Left renal cortex interstitium (tissue), 4 donors: ENCODE measurements around the gene GDF15. TPM values are rescaled to one million over a fixed set of nuclear protein-coding genes. Genes with fewer than 3 reads are reported as not detected.
A peak's percentile ranks its signal among the peaks of the same experiment; 100 is the strongest.
"Not testable (repeated sequence)": the region's sequence is repeated elsewhere in the genome, so short reads cannot be mapped to it uniquely, and the experiment has no call there.

Experiments
- DNase-seq, 4 donors: peaks; one replicate each; pipeline ENCODE4 v3.0.0-alpha.2; 2013; ENCODE audit warnings: low read depth in 4 of 4, low spot score in 2 of 4, missing footprints in 1 of 4
- polyA plus RNA-seq, 4 donors: library from polyadenylated mRNA; unstranded; fragments of 120-200 nt; gene quantifications; one replicate each; pipeline ENCODE4 v1.2.1, GENCODE V29; 2013; ENCODE audit not compliant: insufficient read length in 4 of 4

The GDF15 gene
- polyA plus RNA-seq, 4 donors, result 5.5 to 19.2 (median 8.2) TPM

DNA sequence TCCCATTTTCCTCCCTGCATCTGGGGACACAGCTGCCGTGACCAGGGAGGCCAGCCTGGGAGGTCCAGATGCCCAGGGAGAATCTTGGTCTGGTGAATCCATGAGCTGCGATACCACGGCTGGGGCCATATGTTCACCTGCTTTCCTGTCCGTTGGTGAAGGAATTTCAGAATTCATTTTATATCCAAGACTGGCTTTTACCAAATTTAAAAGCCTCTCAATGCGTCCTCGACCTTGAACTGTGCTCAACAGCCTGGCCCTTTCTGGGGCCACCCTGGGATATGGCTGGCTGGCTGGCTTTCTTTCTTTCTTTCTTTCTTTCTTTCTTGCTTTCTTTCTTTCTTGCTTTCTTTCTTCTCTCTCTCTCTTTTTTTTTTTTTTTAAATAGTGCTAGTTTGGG, 22.2 kb upstream of the GDF15 start:
- DNase-seq, result no peak

DNA sequence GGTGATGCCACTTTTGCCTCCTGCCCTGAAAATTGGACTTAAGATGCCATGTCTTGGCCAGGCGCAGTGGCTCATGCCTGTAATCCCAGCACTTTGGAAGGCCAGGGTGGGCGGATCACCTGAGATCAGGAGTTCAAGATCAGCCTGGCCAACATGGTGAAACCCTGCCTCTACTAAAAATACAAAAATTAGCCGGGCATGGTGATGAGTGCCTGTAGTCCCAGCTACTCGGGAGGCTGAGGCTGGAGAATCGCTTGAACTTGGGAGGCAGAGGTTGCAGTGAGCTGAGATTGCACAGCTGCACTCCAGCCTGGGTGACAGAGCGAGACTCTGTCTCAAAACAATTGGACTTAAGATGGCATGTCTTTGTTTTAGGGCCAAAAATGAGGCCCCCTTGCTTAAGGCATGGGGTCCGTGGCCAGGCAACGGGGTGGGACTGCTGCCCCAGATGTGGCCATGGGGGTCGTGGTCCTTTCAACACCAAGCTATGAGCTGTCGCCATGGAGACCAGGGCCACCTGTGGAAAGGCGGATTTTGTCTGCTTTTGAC, 21.6 kb upstream of the GDF15 start:
- DNase-seq, result not testable (repeated sequence)

DNA sequence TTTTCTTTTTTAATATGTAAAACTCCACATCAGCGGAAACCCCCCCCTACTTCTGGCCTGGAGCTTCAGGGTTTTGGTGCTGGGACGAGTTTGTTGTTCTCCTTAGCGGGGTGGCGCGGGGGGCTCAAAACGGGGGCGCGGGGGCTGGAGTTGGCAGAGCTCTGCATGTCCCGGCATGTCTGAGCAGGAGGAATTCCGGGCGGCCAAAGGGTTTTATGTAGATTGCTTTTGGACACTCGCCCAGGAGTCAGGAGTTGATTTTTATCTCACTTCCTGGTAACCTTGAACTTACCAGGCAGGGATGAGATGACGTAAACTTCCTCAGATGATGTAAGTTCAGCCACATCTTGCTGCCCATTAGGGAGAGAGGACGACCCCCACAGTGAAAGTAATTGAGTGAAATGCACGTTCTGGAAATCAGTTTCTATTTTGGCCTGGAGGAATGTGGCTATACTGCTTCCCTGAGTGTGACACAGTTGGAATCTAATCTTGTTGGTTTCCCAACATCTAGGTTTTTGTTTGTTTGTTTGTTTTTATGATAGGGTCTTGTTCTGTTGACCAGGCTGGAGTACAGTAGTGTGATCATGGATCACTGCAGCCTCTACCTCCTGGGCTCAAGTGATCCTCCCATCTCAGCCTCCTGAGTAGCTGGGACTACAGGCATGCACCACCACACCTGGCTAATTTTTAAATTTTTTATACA, 21.0 kb upstream of the GDF15 start:
- DNase-seq, result peak; percentile 64 to 85 (median 78)

DNA sequence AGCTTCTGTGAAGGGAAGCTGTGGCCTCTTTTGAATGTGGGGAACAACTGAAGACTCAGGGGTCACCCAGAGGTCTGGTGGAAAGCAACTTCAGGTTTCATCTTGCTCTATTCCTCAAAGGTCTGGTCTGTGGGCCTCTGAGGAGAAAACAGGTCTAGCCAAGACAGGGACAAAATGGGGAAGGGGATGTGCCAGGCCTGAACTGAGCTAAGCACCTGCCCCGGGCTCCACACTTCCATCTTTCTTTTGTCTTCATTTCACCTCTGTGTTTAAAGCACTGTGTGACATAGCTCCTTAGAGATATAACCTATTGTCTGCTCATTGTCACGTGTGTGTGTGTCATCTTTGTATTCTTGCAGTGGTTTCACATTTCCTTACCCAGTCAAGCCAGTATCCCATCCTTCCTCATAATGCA, 19.9 kb upstream of the GDF15 start:
- no peak for DNase-seq

DNA sequence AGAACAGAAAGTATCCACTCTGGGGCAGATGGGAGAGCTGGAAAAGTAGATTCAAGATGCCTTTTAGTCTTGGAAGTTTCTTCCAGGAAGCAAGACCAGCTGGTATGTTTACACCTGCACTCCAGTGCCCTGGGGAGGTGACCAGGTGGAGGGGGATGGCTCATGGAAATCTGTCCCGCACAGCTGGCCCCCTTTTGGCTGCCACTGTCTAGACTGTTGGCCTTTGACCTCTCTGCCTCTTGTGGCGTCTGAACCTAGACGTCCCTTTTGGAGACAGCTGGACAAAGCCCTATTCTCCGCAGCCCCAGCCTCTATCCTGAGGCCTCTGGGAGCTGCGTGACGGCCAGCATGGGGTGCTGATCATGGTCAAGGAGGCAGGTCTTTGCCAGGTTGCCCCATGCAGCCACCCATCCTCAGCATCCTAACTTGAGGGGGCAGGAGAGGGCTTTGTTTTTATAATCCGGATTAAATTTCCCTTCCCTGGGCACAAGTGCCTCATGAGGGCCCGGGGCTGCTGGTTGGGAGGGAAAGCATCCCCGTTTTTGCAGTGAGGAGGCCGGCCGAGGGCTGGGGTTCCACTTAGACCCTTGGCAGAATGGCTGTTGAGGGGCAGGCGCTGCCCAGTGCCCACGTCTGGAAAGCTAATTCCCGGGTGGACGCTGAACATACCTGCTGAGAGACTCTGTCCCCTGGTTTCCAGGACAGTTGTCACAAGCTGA, 17.3 kb upstream of the GDF15 start:
- DNase-seq, result no peak

DNA sequence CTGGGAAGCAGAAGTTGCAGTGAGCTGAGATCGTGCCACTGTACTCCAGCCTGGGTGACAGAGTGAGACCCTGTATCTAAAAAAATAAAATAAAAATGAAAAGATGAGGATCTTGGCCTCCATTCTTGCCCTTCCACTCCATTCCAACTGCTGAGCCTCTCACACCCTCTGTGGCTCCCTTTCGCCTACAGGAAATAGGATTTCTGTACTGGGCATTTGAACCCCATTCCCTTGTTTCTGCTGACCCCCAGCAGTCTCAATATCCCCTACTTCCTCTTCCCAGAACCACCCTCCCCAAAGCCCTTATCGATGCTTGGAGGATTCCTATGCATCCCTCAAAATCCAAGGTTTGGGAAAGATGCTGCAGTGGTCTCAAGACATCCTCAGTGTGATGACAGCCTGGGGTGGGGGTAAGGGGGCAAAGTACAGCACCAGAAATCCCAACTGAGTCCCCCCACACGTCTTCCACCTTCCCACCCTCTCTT, 12.5 kb upstream of the GDF15 start:
- DNase-seq, result no peak

DNA sequence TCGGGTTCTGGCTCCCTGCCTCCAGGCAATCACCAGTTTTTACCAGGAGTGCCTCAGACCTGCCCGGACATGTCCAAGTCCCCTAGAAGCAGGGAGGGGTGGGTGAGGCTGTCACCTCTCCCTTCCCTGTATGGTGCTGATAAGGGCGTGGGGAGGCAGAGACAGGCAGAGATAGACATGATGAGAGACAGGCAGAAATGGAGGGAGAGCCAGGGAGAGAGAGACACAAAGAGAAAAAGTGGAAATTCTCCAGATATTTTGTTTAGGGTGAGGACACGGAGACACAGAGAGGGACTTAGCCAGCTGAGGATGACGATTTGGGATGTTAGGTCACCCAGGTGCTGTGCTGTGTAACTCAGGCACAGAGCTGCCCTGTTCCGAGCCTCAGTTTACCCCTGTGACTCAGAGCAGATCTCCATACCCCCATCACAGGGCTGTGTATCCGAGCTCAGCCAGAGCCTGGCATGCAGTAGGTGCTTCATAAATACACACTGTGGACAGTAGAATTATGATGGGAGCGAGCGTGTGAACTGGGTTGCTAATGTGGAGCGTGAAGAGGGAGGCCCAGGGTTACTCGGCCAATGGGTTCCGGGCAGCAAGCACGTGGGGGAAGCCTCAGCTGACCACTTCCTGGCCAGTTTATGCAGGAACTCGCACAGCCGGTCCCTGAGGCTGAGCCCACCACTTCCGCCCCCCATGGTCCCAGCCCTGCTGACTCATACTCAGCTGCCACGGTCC, 11.9 kb upstream of the GDF15 start:
- DNase-seq, result peak in 2 of 4 donors; percentile 71 to 84

DNA sequence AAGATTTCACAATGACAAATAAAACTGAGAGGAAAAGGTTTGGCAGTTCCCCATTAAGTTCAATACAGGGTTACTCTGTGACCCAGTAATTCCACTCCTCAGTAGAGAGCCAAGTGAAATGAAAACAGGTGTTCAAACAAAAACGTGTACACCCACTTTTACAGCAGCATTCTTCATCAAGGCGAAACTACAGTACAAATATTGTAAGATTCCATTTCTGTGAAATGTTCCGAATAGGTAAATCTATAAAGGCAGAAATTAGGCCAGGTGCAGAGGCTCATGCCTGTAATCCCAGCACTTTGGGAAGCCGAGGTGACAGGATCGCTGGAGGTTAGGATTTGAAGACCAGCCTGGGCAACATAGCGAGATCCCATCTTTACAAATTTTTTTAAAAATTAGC, 8.9 kb upstream of the GDF15 start:
- no peak for DNase-seq

DNA sequence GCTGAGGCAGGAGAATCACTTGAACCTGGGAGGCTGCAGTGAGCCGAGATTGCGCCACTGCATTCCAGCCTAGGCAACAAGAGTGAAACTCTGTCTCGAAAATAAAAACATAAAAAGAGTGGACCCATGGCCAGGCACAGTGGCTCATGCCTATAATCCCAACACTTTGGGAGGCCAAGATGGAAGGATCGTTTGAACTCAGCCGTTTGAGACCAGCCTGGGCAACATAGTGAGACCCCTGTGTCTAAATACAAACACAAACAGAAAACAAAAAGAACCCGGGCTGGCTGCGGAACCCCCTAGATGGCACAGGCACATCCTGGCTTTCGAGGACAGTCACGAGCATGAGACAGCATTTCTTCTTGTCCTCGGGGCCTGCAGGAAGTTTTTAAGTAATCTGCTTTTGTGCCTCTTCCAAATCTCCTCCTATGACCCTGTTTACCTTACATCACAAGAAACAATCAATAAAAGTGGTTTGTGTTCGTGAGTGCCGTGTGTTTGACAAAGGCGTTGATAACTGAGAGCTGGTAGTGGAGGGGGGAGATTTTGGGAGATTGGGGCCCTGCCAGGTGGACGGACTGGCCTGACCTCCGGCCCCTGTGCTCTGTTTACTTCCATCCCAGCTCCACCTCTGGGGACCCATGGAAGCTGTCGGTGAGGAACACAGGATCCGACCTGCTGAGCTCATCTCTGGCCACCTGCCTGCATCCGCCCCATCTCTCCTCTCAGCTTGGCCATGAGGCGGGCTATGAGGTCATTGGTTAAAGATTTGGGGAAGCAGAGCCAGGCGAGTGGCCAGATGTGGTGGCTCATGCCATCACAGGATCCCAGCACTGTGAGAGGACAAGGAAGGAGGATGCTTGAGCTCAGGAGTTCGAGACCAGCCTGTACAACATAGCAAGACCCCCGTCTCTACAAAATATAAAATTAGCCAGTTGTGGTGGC, 5.9 kb upstream of the GDF15 start:
- DNase-seq, result no peak

DNA sequence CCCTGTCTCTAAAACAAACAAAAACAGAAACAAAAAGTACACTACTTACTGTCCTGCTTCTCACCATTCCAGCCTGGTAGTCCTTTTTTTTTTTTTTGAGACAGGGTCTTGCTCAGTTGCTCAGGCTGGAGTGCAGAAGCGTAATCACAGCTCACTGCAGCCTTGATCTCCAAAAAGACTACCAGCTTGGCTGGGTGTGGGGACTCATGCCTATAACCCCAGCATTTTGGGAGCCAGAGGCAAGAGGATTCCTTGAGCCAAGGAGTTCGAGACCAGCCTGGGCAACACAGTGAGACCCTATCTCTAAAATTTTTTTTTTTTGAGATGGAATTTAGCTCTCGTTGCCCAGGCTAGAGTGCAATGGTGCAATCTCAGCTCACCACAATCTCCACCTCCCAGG, 5.1 kb upstream of the GDF15 start:
- DNase-seq, result no peak

DNA sequence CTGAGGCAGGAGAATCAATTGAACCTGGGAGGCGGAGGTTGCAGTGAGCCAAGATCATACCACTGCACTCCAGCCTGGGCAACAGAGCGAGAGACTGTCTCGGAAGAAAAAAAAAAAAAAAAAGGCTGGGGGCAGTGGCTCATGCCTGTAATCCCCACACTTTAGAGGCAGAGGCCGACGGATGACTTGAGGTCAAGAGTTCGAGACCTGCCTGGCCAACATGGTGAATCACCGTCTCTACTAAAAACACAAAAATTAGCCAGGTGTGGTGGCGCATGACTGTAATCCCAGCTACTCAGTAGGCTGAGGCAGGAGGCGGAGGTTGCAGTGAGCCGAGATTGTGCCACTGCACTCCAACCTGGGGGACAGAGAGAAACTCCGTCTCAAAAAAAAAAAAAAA, 2.3 kb upstream of the GDF15 start:
- not testable (repeated sequence) for DNase-seq

DNA sequence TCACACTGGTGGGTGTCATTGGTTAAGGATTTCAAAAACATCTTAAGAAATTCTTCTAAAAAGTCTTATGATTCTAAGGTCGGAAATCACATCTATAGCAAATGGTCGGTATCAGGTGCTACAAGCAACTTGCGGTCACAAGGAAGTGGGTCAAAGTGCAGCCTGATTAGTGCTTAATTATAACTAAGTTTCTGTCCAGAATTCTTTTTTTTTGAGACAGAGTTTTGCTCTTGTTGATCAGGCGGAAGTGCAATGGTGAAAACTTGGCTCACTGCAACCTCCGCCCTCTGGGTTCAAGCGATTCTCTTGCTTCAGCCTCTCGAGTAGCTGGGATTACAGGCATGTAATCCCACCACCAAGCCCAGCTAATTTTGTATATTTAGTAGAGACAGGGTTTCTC, 1.2 kb upstream of the GDF15 start:
- DNase-seq, result no peak

DNA sequence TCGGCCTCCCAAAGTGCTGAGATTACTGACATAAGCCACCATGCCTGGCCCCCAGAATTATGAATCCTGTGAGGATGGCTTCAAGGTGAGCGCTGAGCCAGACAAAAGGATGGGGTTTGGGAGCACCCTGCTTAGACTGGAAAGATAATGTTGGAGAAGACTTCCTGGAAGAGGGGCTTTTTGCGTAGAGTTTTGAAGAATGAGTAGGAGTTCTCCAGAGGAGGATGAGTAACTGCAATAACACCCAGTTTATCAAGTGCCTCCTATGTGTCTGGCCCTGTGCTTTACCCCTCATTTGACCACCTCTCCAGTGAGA, 641 bp upstream of the GDF15 start:
- DNase-seq, result no peak

DNA sequence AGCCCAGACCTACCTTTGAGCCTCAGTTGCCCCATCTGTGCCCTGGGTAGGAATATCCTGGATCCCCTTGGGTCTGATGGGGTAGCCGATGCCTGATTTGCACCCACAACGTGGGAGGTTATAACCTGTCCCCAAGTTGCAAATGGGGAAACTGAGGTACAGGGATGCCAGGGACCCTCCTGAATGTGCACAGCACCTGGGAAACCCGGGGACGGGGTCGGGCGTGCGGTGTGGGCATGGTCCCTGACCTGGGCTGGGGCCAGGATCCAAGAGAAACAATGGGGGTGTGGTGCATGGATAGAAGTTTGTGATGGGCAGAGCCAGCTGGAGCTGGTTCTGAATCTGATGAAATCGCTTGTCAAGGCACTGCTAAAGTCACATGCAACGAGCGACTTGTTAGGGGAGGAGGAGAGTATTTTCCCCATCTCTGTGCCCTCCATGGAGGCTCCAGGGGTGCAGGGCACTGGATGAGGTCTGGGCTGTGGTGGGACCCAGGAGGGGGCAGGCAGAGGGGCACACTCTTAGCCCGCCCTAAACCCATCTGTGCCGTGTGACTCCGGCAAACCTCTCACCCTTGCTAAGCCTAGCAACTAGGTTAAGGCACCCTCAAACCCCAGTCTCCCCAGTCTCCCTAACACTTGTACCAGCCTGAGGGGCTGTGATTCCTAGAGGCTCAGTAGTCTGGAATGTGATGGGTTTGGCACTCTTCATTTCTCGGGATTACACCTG, 749 bp downstream of the GDF15 start:
- DNase-seq, result no peak

DNA sequence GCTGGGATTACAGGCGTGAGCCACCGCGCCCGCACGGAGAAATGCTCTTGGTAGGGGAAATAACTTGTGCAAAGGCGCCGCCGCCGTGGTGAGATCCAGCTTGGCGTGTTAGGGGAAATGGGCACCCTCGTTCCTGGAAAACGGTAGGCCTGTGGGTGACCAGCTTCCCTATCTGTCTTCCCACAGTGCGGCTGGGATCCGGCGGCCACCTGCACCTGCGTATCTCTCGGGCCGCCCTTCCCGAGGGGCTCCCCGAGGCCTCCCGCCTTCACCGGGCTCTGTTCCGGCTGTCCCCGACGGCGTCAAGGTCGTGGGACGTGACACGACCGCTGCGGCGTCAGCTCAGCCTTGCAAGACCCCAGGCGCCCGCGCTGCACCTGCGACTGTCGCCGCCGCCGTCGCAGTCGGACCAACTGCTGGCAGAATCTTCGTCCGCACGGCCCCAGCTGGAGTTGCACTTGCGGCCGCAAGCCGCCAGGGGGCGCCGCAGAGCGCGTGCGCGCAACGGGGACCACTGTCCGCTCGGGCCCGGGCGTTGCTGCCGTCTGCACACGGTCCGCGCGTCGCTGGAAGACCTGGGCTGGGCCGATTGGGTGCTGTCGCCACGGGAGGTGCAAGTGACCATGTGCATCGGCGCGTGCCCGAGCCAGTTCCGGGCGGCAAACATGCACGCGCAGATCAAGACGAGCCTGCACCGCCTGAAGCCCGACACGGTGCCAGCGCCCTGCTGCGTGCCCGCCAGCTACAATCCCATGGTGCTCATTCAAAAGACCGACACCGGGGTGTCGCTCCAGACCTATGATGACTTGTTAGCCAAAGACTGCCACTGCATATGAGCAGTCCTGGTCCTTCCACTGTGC, 2.4 kb downstream of the GDF15 start:
- DNase-seq, result peak in 2 of 4 donors; percentile 72 to 76

DNA sequence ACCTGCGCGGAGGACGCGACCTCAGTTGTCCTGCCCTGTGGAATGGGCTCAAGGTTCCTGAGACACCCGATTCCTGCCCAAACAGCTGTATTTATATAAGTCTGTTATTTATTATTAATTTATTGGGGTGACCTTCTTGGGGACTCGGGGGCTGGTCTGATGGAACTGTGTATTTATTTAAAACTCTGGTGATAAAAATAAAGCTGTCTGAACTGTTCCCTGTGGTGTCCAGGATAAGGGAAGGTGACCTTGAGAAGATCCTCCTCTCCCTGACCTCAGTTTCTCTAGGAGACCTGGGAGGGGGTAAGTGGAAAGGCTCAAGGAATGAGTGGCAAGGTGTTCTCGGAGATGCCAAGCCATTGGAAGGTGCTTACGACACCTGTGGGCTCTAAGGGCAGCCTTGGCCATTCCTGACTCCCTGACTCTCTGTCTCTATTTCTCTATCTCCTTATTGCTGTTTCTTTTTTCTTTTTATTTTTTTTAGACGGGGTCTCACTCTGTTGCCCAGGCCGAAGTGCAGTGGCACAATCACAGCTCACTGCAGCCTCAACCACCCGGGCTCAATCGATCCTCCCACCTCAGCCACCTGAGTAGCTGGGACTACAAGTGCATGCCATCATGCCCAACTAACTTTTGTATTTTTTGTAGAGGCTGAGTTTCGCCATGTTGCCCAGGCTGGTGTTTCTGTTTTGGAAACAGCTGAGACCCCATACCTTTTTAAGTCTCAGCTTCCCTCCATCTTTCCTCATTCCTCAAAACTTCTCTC, 3.2 kb downstream of the GDF15 start:
- no peak for DNase-seq

DNA sequence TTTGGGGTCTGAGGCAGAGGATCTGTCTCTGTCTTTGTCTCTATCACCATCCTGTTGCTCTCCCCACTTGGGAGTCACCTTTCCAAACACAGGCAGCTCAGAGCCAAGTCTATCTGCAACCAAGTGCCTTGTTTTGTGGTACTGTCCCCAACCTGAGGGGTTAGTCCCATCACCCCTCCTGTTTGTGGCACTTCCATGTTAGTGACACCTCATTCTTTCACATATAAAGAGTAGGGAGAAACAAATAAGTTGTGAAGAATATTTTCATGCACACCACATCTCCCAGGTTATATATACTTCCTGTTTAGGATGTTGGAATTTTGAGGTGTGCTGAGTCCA, 3.7 kb downstream of the GDF15 start:
- no peak for DNase-seq
